GM21723 (cell line): ENCODE results near the gene CHAF1B.

Experiments used
- ATAC-seq: cut with Tn5 transposase; IDR thresholded peaks from one replicate; pipeline ENCODE4 v1.9.1; 2021; ENCODE audit warnings: mild to moderate bottlenecking, moderate library complexity; ENCODE audit not compliant: unreplicated experiment

The CHAF1B gene

GRCh38 chr21:36461277-36461917 is 76.2 kb downstream of the CHAF1B start:
- no peak for ATAC-seq

DNA sequence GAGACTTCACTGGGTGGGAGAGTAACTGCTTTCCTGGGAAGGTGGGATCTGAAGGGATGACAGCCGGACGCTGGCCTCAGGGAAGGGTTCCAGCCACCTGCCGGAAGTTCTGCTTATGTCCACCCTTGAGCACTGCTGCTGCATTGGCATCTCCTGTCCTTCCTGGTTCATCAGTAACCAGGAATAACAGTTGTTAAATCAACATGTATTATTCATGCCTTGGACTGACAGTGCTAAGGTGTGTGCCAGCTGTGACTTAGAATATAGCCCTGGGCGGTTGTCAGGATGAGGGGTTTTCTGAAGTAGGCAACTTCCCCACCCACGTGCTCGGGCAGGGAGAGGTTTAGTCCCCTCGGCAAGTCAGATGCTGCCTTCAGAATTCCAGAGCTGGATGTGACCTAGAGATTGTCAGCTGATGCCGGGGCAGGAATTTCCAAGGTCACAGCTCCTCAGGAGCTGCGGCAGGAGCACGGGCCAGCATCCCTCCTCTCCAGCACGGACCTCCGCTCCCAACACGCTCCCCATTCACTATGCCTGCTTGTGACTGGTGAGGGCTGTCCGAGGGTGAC is 76.8 kb downstream of the CHAF1B start:
- ATAC-seq, result no peak

DNA sequence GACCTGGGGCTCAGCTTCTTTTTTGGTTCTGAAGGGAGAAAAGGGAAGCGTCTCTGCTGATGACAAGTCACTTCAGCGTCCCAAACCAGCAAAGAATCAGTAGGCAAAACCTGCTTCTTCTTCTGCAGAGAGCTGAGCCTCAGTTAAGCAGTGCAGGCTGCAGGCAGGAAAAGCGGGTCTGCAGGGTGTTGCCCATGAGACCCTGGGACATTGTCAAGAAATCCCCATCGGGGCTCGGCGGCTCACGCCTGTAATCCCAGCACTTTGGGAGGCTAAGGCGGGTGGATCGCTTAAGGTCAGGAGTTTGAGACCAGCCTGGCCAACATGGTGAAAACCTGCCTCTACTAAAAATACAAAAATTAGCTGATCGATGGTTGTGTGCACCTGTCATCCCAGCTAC is 78.0 kb downstream of the CHAF1B start:
- no peak for ATAC-seq

- no peak for ATAC-seq
Observed at GRCh38 chr21:36463991-36464390, 78.8 kb downstream of the CHAF1B start.

DNA sequence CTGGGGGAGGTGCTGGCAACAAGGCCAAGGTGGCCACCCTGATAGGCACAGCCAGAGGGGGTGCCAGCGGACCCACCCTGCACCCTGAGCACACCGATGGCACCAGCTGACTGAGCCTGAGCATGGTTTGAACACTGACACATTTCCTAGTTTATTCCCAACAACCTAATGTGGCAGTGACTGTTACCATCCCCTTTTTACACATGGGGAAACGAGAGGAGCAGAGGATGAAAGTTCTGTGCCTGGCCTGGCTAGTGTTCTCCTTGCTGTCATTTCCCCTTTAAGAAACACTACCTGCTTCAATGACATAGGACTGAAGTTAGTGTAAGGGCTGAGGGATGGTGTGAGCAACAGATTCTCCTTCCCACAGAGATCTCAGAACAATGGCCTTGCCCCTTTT is 79.4 kb downstream of the CHAF1B start:
- ATAC-seq, result no peak

GRCh38 chr21:36465478-36465877 is 80.3 kb downstream of the CHAF1B start:
- no peak for ATAC-seq

- no peak for ATAC-seq
Observed at GRCh38 chr21:36466061-36466511, 80.9 kb downstream of the CHAF1B start.
